Activated naive CD8-positive, alpha-beta T cell treated with anti-CD3 and anti-CD28 coated beads, Interleukin-2, amount 50 U/mL, for 16 hours (primary cell): ENCODE results near the gene DCPS.
"Not testable (repeated sequence)": the region's sequence is repeated elsewhere in the genome, so short reads cannot be mapped to it uniquely, and the experiment has no call there.

Experiments used
- DNase-seq: peaks from one replicate; pipeline ENCODE4 v3.0.0-alpha.2; 2020; ENCODE audit warnings: low read depth, low spot score

The DCPS gene

GRCh38 chr11:126383339-126384335 lies 79.8 kb downstream of the DCPS start:
- DNase-seq = no peak

- DNase-seq = no peak
Measured at GRCh38 chr11:126384449-126385070, 80.7 kb downstream of the DCPS start.

GRCh38 chr11:126385991-126386728 lies 82.3 kb downstream of the DCPS start:
- no peak for DNase-seq

GRCh38 chr11:126386729-126387071 lies 82.8 kb downstream of the DCPS start:
- not testable (repeated sequence) for DNase-seq

- DNase-seq = no peak
Measured at GRCh38 chr11:126387857-126388256, 84.0 kb downstream of the DCPS start.

- no peak for DNase-seq
Measured at GRCh38 chr11:126390272-126390867, 86.5 kb downstream of the DCPS start.

- no peak for DNase-seq
Measured at GRCh38 chr11:126391286-126391954, 87.6 kb downstream of the DCPS start.

GRCh38 chr11:126391970-126392632 lies 88.2 kb downstream of the DCPS start:
- no peak for DNase-seq

- no peak for DNase-seq
Measured at GRCh38 chr11:126392633-126393013, 88.8 kb downstream of the DCPS start.

GRCh38 chr11:126393143-126393542 lies 89.3 kb downstream of the DCPS start:
- DNase-seq = no peak

GRCh38 chr11:126394036-126394435 lies 90.2 kb downstream of the DCPS start:
- no peak for DNase-seq

GRCh38 chr11:126394634-126395072 lies 90.8 kb downstream of the DCPS start:
- not testable (repeated sequence) for DNase-seq
